ENCODE data around the gene SPATA20.

SPATA20 gene

DNA sequence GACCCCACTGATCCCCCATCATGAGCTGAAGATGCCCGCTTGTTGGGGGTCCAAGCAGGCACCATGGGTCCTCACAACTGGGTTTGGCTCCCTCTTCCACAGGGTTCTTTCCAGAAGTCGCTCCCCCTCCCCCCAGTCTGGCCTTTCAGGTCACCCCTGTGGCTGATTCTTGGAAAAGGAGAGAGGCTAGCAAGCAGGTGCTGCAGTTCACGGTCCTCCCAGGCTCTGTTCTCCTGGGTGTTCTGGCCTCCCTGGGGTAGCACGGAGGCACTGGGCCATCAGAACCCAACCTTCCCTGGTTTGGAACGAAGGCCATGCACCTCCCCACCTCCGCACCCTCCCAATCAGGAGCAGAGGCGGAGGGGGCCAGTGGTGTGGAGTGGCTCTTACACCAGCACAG lies 32.4 kb downstream of the SPATA20 start:
- DNase-seq (ENCODE audit: low read depth): no peak

DNA sequence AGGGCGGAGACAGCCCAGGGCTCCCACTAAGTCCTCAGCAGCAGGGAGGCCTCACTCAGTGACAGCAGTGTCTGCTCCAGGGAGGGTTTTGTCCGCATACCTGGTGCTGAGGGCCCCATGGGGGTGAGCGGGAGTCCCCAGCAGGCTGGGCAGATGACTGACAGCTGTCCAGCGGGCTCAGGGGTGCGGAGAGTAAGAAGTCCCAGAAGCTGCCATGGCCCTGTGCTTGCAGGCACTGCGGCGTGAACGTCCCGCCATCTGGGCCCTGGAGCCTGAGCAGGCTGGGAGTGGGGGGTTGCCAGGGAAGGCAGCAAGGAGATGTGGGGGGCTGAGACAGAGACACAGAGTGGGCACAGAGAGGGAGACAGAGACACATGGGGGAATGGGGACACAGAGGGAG lies 33.7 kb downstream of the SPATA20 start:
- DNase-seq (ENCODE audit: low read depth): no peak

DNA sequence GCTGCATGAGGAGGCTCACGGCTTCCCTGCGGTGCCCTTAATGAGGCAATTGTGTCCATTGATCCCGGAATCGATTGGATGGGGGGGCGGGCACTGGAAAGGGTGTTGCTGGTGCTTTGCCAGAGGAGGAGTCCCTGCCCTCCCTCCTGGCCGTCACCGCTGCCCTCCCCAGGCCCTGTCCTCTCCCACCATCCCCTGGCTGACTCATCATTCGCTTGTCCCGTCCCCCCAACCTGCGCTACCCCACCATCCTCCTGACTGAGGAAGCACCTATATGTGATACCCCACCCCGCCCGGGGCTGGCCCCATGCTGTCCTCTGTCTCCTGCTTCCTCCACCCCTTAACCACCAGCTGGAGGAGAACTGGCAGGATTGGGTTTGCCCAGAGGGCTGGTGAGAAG lies 34.3 kb downstream of the SPATA20 start:
- no peak for DNase-seq (ENCODE audit: low read depth)

DNA sequence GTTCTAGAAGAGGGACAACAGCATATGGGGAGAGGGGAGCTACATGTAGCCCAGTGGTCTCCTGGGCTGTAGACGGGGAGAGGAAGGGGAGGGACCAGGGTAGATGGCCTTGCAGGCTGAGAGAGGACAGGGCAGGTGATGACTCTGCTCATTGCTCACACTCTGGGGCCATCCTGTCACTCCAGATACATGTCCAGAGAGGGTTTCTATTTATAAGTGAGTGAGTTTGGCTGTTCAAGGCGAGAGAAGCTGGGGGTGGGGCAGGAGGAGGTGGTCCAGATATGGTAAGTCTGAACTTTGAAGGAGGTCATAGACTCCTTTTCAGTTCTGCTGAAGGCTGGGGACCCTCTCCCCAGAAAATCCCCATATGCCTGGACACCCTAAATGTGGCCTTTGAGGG lies 35.8 kb downstream of the SPATA20 start:
- DNase-seq (ENCODE audit: low read depth): no peak

DNA sequence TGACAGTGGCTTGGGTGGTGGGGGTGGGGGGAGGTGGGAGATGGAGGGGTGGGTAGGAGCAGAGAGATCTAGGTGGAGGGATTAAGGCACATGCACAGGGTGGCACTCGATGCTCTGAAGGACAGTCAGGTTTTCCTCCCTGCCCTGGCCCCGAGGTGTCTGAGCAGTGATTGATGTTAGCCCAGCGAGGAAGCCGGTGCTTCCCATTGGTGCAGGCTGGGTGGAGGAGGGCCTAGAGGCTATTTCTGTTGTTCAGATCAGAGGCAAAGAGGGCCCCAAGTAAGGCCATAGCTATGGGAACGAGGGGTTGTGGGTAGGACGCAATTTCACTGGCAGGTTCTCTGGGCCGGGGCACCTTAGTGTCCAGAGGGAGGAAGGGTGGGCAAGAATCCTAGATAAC lies 36.7 kb downstream of the SPATA20 start:
- DNase-seq (ENCODE audit: low read depth): no peak

DNA sequence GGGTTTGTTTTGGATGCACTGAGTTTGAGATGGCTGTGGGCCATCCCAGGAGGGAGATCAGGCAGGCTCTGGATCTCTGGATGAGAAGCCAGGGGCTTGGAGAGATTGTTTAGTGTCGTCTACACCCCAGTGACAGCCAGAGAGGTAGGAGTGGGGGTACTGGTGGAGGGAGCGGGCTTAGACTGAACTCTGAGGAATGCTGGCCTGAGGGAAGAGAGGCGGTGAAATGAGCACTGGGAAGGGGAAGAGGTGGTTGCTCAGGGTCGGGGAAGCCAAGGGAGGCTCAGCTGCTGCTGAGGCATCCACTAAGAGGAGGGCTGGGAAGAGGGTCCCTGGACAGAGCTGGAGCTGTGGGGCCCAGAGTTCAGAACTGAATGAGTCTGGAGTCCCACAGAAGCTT lies 37.1 kb downstream of the SPATA20 start:
- no peak for DNase-seq (ENCODE audit: low read depth)

DNA sequence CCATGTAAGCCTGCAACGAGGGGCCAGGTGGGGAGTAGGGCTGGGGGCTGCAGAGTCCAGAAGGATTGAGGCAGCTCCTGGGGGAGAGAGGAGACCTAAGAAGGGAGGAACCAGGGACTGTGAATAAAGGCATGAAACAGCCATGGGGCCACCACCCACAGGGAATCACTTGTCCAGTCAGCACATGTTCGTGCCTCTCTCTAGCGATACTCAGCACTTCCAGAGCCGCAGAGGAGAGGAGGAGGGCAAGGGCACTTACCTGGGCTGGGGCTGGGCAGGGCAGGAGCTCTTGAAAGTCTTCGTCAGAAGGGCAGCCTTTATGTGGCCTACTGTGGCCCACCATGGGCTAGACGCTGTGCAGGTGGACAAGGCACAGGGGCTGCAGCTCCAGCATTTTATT lies 37.8 kb downstream of the SPATA20 start:
- DNase-seq (ENCODE audit: low read depth): no peak

DNA sequence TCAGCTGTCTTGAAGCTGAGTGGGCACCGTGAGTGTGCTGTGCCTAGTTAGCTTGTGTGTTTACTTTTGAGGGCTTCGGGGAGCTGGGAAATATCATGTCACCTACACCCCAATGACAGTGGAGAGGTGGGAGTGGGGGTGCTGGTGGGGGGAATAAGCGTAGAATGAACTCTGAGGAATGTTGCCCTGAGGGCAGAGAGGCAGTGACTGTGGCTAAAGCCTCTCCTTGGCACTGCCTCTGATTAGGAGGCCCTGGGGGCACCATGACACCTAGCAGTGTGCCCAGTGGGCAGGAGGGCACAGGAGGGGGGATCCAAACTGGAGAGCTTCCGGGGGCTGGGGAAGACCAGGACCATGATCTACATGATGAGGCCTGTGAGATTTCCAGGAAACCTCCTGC lies 38.4 kb downstream of the SPATA20 start:
- DNase-seq (ENCODE audit: low read depth): no peak

DNA sequence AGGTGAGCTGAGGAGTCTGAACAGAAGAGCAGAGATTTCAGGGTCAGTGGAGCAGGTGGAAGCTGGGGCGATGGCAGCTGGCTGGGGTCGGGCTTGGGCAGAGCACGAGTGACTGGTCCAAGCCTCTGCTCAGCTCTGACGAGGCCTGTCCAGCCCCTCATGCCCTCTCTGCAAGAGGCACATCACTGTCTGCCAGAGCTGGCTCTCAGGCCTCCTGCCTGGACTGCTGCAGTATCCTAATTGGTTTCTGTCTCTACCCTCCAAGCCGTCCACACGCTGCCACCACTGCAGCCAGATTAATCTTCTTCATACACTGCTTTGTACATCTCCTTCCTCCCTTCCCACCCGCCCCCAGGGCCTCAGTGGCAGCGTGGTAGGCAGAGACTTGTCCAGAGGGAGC lies 38.9 kb downstream of the SPATA20 start:
- no peak for DNase-seq (ENCODE audit: low read depth)

DNA sequence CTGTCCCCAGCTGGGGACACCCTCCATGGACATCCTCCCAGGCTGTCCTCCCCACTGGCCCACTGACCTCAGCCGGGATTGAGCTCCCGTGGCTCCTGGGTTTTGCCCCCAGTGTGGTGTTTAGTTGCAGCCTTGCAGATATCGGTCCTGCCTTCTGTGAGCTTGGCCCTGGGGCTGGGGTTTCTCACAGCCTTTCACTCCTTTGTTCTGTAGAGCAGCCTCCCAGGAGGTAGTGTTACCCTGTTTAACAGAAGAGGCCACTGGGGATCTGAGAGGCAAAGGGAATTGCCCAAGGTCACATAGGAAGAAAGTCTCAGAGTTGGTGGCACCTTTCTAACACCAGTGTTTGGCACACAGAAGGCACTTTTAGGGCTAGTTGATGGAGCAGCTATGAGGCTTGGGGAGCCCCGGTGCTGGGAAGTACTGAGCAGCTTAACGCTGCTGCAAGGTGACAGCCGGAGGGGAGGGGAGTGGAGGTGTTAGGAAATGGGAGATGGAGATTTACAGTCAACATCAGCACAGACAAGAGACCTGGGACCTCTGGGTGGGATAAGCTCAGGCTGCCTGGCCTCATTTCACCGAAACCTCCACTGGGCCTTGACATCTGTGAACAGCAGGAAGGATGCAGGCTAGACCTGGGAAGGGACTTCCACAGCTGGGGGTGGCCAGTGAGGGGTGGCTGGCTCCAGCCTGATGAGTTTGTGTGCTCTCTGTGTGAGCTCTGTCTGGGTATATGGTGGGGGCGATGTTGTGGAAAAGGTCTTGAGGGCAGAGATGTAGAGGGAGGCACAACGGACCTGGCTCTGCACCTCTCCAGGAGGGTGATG lies 39.7 kb downstream of the SPATA20 start:
- DNase-seq (ENCODE audit: low read depth): no peak

DNA sequence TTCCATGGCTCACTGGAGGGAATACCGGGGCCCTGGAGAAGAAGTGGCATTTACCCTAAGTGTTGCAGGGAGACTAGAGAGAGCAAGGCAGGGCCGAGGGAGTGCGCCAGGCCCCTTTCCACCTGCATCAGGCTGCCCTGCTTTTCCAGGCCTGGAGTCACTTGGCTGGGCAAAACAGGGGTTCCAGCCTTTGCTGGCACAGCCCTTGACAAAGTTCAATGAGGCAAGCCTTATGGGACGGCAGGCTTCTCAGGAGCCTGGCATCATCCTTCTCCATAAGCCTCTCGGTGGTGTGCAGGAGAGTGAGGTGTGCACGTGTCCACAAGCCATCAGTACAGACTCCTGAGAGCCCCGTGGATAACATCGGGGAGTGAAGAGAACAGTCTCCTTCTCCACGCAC lies 40.6 kb downstream of the SPATA20 start:
- DNase-seq (ENCODE audit: low read depth): no peak

DNA sequence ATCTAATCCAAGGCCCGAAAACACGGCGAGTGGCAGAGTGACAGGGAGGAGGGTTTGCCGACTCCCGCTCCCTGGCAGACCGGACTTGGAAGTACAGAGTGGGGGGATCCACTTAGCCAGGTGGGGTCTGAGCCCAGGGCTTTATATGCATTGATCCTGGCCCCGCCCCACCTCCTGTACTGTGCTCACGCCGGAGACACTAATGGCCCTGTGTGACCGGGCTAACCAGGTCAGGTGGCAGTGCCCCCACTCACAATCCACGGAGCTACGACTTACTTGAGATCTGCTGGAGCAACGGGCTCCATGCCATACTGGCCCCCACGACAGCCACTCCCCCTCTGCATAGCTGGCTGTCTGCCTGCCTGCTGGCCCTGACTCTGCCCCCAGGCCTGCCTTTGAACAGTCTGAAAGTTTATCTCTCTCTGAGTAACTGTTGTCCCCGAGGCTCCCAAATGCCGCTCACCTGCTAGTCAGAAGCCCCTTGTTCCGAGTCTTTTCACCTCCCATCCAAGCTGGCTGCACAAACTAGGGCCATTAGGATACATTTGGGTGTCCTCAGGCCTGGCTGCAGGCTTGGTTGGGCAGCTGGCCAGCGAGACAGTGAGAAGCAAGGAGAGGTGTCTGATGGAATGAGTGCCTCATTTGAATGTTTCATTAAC lies 41.5 kb downstream of the SPATA20 start:
- no peak for DNase-seq (ENCODE audit: low read depth)

DNA sequence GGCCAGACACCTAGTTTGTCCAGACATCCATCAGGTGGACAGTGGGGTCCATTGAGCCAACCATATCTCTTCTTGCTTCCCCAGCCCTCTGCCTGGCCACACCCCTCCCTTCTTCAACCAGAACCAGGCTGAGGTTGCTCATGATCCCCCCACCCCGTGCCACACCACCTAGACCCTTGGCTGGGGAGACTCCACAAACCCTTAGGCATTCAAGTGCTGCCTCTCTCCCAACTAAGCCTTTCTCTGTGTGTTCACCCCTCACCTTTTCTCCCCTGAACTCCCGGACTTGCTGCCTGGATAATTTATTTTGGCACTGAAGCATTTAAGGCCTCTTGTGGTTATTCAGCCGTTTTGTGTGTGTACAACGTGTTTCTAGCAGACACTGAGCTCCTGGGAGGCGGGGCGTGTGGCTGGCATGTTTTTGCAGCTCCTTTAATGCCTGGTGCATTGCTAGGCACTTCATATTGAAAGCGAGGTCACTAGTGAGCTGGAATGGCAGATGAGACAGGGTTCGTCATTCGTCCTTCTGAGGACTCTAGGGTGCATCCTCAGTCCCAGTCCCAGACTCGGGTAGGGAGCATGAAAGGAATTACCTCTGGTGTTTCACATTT lies 42.2 kb downstream of the SPATA20 start:
- DNase-seq (ENCODE audit: low read depth): no peak

DNA sequence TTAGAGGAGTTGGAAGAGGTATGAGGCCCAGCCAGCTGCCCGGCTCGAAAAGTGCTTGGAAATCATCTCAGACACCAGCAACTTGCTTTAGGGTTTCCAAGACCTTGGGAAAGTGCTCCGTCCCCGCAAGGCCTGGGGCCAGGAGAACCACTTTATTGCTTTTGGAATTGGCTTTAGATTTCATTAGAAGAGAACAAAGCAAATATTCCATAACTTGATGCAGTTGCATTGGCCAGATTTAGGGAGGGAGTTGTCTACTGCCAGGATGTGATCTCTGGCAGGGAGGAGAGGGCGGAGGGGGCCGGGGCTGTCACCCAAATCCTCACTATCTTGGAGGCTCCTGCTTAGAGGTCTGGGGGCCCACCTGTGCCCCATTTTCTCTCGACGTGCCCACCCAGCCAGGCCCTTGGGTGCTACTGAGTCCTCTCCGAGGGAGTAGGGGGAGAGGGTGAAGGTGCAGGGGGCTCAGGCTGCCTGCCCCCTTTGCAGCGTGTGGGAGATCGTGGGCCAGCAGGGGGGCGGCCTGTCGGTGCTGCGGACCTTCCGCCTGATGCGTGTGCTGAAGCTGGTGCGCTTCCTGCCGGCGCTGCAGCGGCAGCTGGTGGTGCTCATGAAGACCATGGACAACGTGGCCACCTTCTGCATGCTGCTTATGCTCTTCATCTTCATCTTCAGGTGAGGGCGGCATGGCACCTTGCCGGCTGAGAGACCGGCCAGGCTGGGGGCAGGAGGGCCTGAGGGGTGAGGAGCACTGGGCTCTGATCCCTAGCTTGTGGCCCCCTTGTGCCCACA lies 44.2 kb downstream of the SPATA20 start:
- no peak for DNase-seq (ENCODE audit: low read depth)

DNA sequence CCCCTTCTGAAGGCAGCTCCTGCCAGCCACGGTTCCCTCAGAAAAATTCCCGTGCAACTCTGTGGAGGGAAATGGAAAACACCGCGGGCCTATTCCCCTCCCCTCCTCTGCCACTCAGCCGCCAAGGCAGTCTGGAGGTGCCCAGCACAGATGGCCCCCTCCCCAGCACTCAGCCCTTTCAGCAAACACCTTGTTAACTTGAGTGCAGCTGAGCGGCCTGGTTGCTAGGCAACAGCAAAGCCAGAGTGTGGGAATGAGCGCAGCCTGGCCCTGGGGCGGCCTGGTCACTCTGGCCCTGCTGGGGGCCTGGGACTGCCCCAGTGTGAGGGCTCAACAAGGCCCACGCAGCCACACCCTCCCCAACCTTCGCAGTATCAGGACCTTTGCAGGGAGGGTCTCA lies 46.3 kb downstream of the SPATA20 start:
- no peak for DNase-seq (ENCODE audit: low read depth)

DNA sequence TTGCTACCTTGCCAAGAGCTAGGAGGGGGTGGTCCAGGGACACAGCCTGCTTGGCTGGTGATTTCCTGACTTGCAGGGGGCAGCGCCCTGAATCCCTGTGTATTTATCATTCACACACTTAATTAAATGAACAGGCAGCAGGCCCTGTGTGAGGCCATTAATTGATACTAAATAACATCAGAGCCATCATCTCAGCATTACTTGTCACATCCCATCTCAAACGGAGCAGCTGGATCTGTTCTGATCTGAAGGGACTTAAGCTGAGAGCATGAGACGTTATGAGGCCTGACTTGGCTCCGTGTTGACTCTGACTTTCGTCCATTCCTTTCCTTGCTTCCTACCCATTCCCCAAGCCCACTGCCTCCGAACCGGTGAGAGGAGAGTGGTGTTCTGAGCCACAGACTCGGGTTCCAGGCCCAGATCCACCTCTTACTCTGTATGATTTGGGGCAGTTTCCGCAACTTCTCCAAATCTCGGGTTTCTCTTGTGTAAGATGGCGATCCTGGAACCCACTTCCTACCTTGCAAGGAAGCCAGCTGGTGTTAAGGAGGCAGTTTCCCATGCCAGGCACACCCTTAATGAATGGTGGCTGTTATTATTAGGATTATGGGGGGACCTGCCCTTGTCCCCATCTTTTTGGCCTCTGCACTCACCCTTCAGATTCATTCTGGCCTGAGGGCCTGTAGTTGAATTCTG lies 47.3 kb downstream of the SPATA20 start:
- DNase-seq (ENCODE audit: low read depth): no peak

DNA sequence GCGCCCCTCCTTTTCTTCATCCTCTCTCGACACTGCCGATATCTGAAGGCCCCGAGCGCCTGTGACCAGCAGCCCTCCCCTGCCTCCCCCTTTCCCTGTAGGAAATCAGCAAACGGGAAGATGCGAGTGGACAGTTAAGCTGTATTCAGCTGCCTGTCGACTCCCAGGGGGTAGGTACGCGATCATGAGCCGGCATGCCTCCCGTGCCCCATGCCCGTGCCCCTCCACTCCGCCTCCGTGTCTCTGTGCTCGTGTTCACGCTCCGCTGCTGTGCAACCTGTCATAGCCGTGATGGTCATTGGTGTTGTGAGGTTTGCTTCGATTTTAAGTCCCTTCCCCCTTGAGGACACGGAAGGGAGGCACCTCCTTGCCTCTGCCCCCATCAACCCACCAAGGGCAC lies 47.9 kb downstream of the SPATA20 start:
- DNase-seq (ENCODE audit: low read depth): no peak

DNA sequence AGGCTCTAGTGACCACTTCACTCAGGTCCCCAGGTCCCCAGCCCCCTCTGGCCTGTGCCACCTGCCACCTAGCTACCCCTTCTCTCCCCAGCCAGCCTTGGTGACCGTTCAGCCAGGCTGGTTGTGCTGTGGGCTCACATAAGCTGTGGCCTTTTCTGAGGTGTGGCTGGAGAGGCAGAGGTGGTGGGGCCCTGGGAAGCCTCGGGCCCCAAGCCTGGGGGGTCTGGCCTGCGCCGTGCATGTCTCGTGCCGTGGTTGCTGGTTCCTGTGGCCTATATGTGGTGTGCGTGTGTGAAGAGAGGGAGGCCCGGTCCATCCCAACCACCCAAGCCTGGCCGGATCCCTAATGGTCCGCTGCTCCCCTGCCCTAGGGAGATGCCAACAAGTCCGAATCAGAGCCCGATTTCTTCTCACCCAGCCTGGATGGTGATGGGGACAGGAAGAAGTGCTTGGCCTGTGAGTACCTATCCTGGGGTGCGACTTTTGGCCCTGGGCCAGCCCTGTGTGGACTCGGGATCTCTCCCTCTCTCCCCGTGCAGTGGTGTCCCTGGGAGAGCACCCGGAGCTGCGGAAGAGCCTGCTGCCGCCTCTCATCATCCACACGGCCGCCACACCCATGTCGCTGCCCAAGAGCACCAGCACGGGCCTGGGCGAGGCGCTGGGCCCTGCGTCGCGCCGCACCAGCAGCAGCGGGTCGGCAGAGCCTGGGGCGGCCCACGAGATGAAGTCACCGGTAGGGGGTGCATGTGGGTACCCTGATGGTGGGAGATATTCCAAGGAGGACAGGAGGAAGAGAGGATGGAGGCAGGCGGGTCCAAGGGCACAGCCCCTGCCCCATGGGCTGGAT lies 49.4 kb downstream of the SPATA20 start:
- no peak for DNase-seq (ENCODE audit: low read depth)

DNA sequence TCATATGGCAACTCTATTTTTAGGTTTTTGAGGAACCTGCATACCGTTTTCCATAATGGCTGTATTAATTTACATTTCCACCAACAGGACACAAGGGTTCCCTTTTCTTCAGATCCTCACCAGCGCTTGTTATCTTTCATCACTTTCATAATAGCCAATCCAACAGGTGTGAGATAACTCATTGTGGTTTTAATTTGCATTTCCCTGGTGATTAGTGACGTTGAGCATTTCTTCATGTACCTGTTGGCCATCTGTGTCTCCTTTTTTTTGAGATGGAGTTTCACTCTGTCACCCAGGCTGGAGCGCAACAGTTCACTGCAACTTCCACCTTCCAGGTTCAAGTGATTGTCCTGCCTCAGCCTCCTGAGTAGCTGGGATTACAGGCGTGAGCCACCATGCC lies 51.5 kb downstream of the SPATA20 start:
- no peak for DNase-seq (ENCODE audit: low read depth)

DNA sequence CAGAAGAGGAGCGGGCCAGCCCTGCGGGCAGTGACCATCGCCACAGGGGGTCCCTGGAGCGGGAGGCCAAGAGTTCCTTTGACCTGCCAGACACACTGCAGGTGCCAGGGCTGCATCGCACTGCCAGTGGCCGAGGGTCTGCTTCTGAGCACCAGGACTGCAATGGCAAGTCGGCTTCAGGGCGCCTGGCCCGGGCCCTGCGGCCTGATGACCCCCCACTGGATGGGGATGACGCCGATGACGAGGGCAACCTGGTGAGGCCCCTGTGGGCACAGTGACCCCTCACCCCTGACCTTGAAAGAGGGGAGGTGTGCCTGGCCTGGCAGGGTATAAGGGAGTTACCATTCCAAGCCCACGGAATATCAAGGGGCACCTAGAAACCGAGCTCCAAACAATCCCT lies 52.6 kb downstream of the SPATA20 start:
- DNase-seq (ENCODE audit: low read depth): no peak

DNA sequence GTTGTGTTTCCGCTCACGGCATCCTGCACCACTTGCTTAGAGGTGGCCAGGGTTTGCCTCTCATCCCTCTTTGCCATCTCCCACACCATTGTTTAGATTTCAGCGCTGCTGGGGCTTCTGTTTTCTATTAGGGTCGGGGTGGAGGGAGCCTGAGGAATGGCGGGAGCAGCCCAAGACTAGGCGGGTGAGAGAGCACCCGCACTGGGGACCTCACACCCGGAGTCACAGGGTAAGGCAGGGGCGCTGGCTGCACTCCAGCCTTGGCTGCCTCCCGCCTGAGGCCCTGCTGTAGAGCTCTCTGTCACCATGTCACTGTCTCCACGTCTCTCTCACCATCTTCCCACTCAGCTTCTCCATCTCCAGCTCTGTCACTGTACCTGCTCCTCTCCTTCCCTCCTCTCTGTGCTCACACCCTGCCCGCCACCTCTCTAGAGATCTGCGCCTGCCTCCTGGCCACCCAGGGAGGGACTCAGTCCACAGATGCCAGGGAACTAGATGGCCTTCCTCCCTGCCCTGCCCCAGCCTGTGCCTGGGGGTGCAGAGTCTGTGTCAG lies 54.9 kb downstream of the SPATA20 start:
- DNase-seq (ENCODE audit: low read depth): no peak
